GM18505 (cell line): Measurements from ENCODE around the gene MGMT.

Source experiments
- ATAC-seq: cut with Tn5 transposase; IDR thresholded peaks from one replicate; pipeline ENCODE4 v1.9.1; 2021; ENCODE audit not compliant: unreplicated experiment
- POLR2A ChIP-seq: IDR thresholded peaks from 4 replicates; pipeline ENCODE4 v1.6.1; 2011; ENCODE audit warnings: borderline replicate concordance; ENCODE audit not compliant: insufficient read depth, insufficient read length; ENCODE audit errors: extremely low read depth

The MGMT gene

DNA sequence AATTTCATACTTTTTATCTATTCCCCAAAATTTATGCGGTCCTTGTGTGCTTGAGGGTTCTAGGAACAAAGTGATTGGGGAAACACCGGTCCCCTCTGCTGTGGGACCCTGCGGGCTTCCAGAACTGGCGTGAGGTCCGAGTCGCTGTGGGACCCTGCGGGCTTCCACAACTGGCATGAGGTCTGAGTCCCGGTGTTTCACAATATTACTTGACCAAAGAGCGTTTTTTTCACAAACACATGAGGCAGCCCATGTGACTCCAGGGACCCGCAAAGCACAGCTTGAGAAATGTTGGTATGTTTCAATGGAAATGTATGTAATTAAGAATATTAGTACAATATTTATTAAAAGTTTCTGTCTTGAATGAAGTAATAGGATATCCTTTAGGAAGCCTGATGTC lies 212.2 kb downstream of the MGMT start:
- ATAC-seq = no peak
- TF ChIP-seq POLR2A = no peak

DNA sequence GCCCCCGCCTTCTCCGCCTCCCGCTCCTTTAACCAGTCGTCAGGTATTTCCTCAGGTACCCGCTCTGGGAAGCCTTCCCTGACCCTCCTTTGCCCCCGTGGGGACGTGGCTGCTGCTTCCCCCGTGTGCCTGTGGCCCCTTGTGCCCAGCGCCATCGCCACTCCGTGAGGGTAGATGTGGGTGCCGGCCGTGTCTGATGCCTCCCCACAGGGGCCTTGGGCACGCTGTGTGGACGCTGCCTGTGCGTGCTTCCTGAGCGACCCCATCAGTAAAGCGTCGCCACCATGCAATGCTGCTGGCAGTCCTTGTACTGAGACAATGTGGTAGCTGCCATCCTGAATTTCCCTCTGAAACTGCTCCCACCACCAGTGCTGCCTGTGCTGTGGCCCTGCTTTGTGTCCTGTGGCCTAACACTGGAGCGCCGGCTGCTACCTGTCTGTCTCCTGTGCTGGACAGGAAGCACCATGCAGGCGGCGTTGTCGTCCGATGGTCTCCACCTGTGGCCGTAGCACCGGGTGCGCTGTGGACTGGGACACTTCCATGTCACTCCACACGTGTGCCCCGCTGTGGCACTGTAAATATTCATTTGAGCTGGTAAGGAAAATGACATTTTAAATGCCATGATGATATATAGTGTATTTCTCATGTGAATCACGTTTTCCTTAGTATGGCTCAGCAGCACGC lies 213.8 kb downstream of the MGMT start:
- no peak for ATAC-seq
- no peak for TF ChIP-seq POLR2A

DNA sequence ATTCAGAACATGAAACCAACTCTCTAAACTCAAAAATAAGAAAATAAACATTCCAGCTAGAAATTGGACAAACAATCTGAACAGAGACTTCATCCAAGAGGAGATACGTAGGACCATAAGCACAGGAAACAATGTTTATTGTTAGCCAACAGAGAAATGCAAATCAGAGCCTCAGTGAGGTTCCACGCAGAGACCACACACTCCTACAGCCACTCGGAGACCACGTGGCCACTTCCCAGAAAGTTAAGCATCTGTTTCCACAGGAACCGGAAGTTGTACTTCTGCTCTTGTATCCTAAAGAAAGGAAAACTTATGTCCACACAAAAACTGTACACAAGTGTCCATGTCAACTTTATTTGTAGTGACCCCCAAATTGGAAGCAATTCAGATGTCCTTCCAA lies 214.8 kb downstream of the MGMT start:
- no peak for TF ChIP-seq POLR2A

DNA sequence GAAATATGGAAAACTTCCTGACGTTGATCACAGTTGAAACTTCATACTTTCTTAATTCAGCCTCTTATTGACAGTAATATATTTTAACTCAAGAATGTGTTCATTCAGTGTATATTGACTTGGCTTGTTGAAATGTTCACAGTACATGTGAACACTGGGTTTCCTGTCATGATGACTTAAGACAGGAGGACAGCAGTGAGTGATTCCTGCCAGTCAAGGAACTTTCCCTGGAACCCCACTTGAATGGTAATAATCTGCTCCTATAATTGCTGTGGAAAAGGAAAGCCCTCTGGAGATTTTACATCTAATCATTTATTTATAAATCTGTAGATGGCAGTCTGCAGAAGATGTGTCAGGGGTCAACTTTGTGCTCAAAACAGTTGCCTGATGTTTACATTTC lies 216.5 kb downstream of the MGMT start:
- no peak for ATAC-seq

More for the DNA sequence above, 214.8 kb downstream of the MGMT start:
- no peak for ATAC-seq

DNA sequence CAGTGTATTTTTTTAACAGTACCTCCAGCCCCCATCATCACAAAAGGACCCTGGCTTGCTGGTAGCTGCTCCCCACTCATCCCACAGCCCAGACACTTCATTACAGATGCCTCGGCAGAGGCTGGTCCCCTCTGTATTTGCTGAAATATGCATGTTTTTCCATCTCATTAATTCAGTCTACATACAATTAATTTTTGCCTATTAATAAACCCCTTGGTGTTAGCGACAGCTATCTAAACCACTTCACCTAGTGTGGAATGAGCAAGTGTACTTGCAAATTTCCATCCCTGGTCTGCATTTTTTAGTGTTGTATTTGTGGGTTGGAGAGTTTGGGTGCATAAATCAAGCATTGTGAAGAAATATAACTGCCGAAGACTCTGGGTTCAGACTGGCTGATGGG lies 216.9 kb downstream of the MGMT start:
- no peak for TF ChIP-seq POLR2A

More for the DNA sequence above, 216.5 kb downstream of the MGMT start:
- no peak for TF ChIP-seq POLR2A

DNA sequence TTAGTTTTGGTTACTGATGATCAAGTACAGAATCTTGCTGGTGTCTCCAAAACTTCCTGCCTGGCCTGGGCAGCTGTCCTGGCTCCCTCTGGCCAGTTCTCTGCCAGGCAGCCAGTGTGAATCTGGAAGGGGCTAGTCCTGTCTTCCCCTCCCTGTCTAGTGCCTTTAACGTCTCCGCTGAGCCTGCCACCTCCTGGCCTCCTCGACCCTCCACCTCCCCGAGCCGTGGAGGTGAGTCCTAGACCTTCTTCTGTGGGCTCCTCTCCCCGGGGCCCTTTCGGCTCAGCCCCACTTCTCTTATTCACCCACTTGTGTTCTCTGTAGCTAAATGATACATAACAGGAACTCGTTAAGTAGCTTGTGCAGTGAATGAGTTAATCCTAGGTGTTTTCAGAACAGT lies 218.2 kb downstream of the MGMT start:
- ATAC-seq = no peak
- TF ChIP-seq POLR2A = no peak

More for the DNA sequence above, 216.9 kb downstream of the MGMT start:
- ATAC-seq = no peak

DNA sequence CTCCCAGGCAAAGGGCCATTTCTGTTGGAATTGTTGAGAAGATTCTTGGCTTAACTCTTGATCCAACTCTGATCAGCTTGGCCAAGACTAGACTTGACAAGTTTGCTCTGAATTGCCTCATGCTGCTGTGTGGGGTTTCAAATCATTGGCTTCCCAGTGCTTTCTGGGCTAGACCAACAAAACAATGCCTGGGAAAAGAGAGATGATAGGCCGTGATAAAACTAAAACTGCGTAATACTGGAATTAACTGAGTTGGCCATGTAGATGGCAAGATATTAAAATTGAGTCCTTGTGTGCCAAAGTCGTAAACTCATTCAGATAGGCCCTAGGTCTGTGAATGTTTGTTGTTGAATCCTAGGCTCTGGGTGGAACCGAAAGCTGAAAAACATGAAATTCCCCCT lies 222.6 kb downstream of the MGMT start:
- ATAC-seq = no peak
- no peak for TF ChIP-seq POLR2A

DNA sequence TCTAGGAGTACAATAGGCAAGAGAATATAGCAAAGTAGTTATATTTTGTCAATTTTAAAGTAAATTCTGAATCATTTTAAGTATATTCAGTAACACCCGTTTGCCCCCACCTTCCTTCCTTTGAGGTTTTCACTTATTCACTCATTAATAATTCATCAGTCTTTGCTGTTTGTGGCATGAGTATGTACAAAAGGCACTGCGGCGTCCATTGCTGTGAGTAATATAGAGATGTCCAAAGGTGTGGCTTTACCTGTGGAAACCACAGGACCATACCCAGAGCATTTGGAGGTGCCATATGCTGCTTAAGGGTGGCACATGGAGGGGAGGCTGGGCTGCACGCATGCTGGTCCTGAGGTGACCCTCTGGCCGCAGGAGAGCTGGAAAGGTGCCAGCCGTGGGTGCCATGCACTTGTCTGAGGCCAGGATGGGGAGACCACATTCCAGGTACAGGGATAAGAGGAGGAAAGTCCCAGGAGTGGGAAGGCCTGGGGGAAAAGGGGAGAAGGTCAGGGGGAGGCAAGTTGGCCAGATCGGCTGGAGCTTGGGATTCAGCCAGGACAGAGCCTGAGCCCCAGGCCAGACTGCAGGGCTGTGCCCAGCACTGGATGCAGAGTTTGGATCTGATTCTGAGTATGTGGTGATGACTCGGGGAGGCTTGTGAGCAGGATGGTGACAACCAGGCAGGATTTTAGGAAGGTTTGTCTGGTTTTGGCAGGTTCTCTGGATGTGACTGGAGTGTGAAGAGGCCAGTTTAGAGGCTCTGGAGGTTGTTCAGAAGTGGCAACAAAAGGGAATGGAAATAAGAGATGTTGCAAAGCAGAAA lies 223.4 kb downstream of the MGMT start:
- ATAC-seq = no peak
- no peak for TF ChIP-seq POLR2A

DNA sequence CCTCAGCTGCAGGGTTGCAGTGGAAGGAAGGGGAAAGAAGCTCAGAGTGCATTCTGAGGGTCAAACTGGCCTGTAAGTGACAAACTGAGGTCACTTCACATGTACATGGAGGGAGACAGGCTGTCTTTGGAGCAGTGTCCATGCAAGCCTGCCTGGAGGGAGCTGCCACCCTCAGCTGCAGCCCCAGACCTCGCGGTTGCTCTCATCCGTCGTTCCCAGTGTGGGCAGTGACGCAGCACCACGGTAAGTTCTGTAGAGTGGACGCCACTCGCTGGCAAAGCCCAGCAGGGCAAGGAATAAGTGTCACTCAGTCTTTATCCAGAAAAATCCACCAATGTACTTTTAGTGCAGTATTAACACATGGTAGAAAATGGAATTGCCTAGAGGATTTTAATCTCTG lies 225.7 kb downstream of the MGMT start:
- no peak for TF ChIP-seq POLR2A
- ATAC-seq = no peak

DNA sequence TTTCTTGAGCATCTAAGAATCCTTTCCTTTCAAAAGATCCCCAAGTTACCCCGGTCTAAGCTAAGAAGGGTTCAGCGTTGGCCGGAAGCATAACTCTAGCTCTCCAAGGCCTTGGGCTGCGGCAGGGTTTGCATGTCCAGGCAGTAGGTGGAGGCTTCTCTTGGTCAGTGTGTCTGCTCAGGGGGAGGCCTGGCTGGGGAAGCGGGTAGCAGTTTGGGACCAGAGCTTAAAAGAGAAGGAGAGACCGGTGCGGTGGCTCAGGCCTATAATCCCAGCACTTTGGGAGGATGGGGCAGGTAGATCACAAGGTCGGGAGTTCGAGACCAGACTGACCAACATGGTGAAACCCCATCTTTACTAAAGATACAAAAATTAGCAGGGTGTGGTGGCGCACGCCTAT lies 226.3 kb downstream of the MGMT start:
- TF ChIP-seq POLR2A = no peak
- no peak for ATAC-seq

DNA sequence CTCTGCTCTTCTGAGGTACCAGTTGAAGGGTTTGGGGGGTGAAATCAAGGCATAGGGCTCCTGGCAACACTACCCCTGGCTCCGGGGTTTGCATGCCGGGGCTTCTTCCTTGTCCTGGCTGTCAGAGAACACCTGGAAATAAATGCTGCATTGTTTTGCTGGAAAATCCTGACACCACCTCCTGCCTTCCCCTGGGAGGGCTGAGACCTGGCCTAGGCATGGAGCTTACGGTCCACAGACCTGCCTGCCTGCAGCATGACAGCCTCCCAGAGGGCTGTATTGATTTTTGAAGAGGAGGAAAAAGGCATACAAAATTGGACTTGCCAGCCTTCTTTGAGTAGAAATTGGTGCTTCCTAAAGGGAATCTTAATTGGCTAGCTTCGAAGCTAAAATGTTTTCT lies 227.1 kb downstream of the MGMT start:
- ATAC-seq = no peak
- TF ChIP-seq POLR2A = no peak

DNA sequence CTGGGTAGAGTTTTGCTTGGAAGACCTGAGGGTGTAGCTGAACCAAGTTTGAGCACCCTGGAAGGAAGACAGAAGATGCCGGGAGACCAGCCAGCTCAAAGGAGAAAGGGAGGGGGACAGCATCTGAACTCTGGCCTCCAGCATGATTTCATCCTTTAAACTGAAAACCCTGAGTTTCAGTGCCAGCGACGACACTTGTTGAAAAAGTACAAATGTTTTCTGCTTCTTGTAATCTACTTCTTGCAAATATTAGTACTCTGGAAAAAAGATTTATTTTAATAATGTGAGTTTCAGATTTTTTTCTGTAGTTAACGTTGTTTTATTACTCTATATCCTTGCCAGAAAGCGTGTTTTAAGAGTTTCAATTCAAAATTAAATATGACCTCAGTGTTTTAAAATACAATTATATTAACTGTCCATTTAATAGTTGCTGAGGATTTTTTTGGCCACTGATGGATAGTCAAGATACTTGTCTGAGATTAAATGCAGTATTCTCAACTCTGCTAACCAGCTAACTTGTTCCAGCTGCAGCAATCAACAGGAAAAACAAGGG lies 227.7 kb downstream of the MGMT start:
- ATAC-seq = no peak
- no peak for TF ChIP-seq POLR2A

DNA sequence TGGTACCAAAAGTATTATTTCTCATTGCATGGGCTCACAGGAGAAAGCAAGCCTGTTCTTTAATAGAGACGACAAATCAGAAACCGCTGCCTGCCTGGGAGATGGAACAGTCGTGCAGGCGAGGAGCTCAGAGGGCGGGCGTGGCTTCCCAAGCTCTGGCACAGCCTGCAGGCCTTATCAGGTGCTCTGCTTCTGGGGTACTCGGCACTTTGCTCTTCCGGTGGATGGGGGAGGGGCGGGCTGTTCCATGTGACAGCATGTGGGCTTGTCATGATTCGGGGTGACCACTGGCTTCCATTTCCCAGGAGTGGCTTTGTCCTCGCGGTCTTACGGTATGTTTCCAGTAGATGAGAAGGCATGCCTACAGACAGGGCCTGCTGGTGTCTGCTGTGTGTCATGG lies 228.6 kb downstream of the MGMT start:
- ATAC-seq = no peak
- TF ChIP-seq POLR2A = no peak

DNA sequence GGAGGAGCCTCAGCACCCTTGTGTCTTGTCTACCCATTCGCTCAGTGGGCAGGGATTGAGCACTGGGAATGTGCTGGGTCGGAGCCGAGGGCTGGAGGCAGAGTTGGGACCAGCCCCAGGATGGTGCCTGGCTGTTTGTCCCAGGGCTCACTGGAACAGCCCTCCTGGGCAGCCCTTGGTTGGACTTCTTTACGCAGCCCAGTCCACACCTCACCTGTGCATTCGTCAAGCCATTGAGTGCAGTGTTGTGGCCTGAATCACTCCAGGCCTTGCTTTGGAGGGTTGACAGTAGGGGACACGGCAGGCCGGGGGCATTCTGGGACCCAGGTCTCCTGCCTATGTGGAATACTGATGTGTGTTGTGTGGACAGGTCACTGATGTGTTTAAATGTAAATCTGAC lies 229.6 kb downstream of the MGMT start:
- ATAC-seq = no peak
- no peak for TF ChIP-seq POLR2A
